Large intestine (tissue), 3 donors: ENCODE measurements around the gene DHDH. TPM values are rescaled to one million over a fixed set of nuclear protein-coding genes. Genes with fewer than 3 reads are reported as not detected.

ENCODE experiments used
- DNase-seq, 2 donors: peaks; one replicate each; pipeline versions ENCODE4 v3.0.0 to v3.0.0-alpha.2; 2013
- H3K27ac ChIP-seq: one replicate; pipeline ENCODE4 v1.5.1; 2013; ENCODE audit warnings: low read length
- H3K27me3 ChIP-seq: 2 replicates; pipeline ENCODE4 v1.6.1; 2013; ENCODE audit warnings: low read length; ENCODE audit not compliant: control insufficient read depth, insufficient read depth
- H3K36me3 ChIP-seq: 2 replicates; pipeline ENCODE4 v1.6.1; 2013; ENCODE audit warnings: low read length; ENCODE audit not compliant: control insufficient read depth, insufficient read depth
- H3K4me1 ChIP-seq: one replicate; pipeline ENCODE4 v1.6.1; 2013; ENCODE audit warnings: low read length; ENCODE audit not compliant: control insufficient read depth, insufficient read depth
- H3K4me3 ChIP-seq: one replicate; pipeline ENCODE4 v1.5.1; 2013; ENCODE audit warnings: low read length
- H3K9me3 ChIP-seq: one replicate; pipeline ENCODE4 v1.6.1; 2013; ENCODE audit warnings: mild to moderate bottlenecking, low read depth, low read length, moderate library complexity; ENCODE audit not compliant: control insufficient read depth
- WGBS: methylation state at CpG from one replicate; pipeline ENCODE4 v1.1.5; 2013; ENCODE audit warnings: low lambda C conversion rate; ENCODE audit not compliant: insufficient coverage; 5-methylcytosine and 5-hydroxymethylcytosine counted together
- polyA plus RNA-seq: library from polyadenylated mRNA; unstranded; fragments of 120-200 nt; gene quantifications from one replicate; pipeline ENCODE4 v1.2.1, GENCODE V29; 2013

DHDH gene
- polyA plus RNA-seq, 1 donor = 5.2 TPM

- Histone ChIP-seq H3K4me3 (no peak overlapping the region), H3K4me1 (peaks cover 40% of the 10 kb centered on the region), H3K27me3 (no peaks in the 10 kb centered on the region), H3K9me3 (no peaks in the 10 kb centered on the region), H3K27ac (no peak overlapping the region), H3K36me3 (peaks cover 9% of the 10 kb centered on the region)
- no peak for DNase-seq
- WGBS = no CpG with 5 or more reads among the region's 16 CpGs
Measured at GRCh38 chr19:48959341-48960239, 26.1 kb downstream of the DHDH start.

- peaks cover 13% of the 10 kb centered on the region for H3K36me3 ChIP-seq
- H3K9me3 ChIP-seq = peaks cover 3% of the 10 kb centered on the region
- H3K27ac ChIP-seq = peak overlapping the region; percentile 97
- DNase-seq = peak in 1 of 2 donors; percentile 37
- peaks cover 32% of the 10 kb centered on the region for H3K4me1 ChIP-seq
- H3K4me3 ChIP-seq = no peak overlapping the region
- WGBS = no CpG with 5 or more reads among the region's 19 CpGs
- H3K27me3 ChIP-seq = no peaks in the 10 kb centered on the region
Measured at GRCh38 chr19:48961051-48961649, 27.7 kb downstream of the DHDH start.

- H3K9me3 ChIP-seq = peaks cover 7% of the 10 kb centered on the region
- H3K4me1 ChIP-seq = peaks cover 29% of the 10 kb centered on the region
- no peak for DNase-seq
- no CpG with 5 or more reads among the region's 12 CpGs for WGBS
- H3K36me3 ChIP-seq = peaks cover 15% of the 10 kb centered on the region
- H3K27ac ChIP-seq = peak overlapping the region; percentile 97
- H3K27me3 ChIP-seq = no peaks in the 10 kb centered on the region
- H3K4me3 ChIP-seq = peak overlapping the region; percentile 57
Measured at GRCh38 chr19:48961673-48962028, 28.2 kb downstream of the DHDH start.

- Histone ChIP-seq H3K36me3 (peaks cover 20% of the 10 kb centered on the region), H3K4me3 (peak overlapping the region; percentile 57), H3K4me1 (peaks cover 29% of the 10 kb centered on the region)
Measured at GRCh38 chr19:48962029-48962848, 28.7 kb downstream of the DHDH start.

GRCh38 chr19:48962849-48963165 lies 29.3 kb downstream of the DHDH start:
- Histone ChIP-seq H3K9me3 (peaks cover 7% of the 10 kb centered on the region), H3K4me1 (peaks cover 29% of the 10 kb centered on the region), H3K27me3 (no peaks in the 10 kb centered on the region), H3K27ac (peak overlapping the region; percentile 97), H3K36me3 (peaks cover 19% of the 10 kb centered on the region), H3K4me3 (peak overlapping the region; percentile 57)
- no peak for DNase-seq
- WGBS = no CpG with 5 or more reads among the region's 7 CpGs

More at GRCh38 chr19:48962029-48962848, 28.7 kb downstream of the DHDH start:
- no CpG with 5 or more reads among the region's 22 CpGs for WGBS
- Histone ChIP-seq H3K27me3 (no peaks in the 10 kb centered on the region), H3K9me3 (peaks cover 7% of the 10 kb centered on the region), H3K27ac (peak overlapping the region; percentile 97)
- peak; percentile 91 to 95 for DNase-seq

GRCh38 chr19:48963371-48964204 lies 30.1 kb downstream of the DHDH start:
- Histone ChIP-seq H3K4me1 (peaks cover 29% of the 10 kb centered on the region), H3K9me3 (peaks cover 7% of the 10 kb centered on the region)
- WGBS = no CpG with 5 or more reads among the region's 28 CpGs

GRCh38 chr19:48964205-48965039 lies 30.9 kb downstream of the DHDH start:
- H3K9me3 ChIP-seq = peaks cover 11% of the 10 kb centered on the region
- H3K4me1 ChIP-seq = peaks cover 29% of the 10 kb centered on the region
- DNase-seq = peak in 1 of 2 donors; percentile 88
- no CpG with 5 or more reads among the region's 19 CpGs for WGBS
- peak overlapping the region; percentile 97 for H3K27ac ChIP-seq
- H3K36me3 ChIP-seq = peaks cover 29% of the 10 kb centered on the region
- H3K27me3 ChIP-seq = no peaks in the 10 kb centered on the region
- peak overlapping the region; percentile 57 for H3K4me3 ChIP-seq

More at GRCh38 chr19:48963371-48964204, 30.1 kb downstream of the DHDH start:
- DNase-seq = peak; percentile 92 to 96
- Histone ChIP-seq H3K36me3 (peaks cover 22% of the 10 kb centered on the region), H3K4me3 (peak overlapping the region; percentile 57), H3K27me3 (no peaks in the 10 kb centered on the region), H3K27ac (peak overlapping the region; percentile 97)

- Histone ChIP-seq H3K27ac (peak within 1 kb of the TSS; percentile 97), H3K36me3 (peaks cover 37% of the 10 kb centered on the region), H3K9me3 (peaks cover 13% of the 10 kb centered on the region), H3K4me3 (peak within 1 kb of the TSS; percentile 91), H3K4me1 (peaks cover 29% of the 10 kb centered on the region), H3K27me3 (no peaks in the 10 kb centered on the region)
- DNase-seq = peak; percentile 98 to 99
- no CpG with 5 or more reads among the region's 52 CpGs for WGBS
Measured at GRCh38 chr19:48965040-48965805, 31.7 kb downstream of the DHDH start, which contains the start of gene FTL. TSS of gene FTL (plus strand) at chr19:48965309. CDS start at chr19:48965508, 199 bp downstream.
